Panc1 (cell line): ENCODE data around the gene PHF21A. TPM values are rescaled to one million over a fixed set of nuclear protein-coding genes. Genes with fewer than 3 reads are reported as not detected.
A peak's percentile ranks its signal among the peaks of the same experiment; 100 is the strongest.

Source experiments
- ATAC-seq: fragments of 200-7000 bp; cut with Tn5 transposase; 2 replicates; pipeline ENCODE4 v1.9.1; 2020; ENCODE audit warnings: mild to moderate bottlenecking, moderate library complexity
- BruUV-seq: library from RNA; stranded (reverse); fragments of 400-500 nt; replicated peaks from 2 replicates; lab custom pipeline; 2021; lab: Mats Ljungman, UMichigan
- CTCF ChIA-PET: fragments of 300-600 bp; sonication (Branson Sonifier 250); formaldehyde crosslinking; loops from one replicate; lab custom pipeline; 2022; ENCODE audit warnings: antibody characterized with exemption; lab: Charles Lee
- POLR2A ChIA-PET: fragments of 300-600 bp; sonication (Branson Sonifier 250); formaldehyde crosslinking; loops from one replicate; lab custom pipeline; 2022; ENCODE audit warnings: antibody characterized with exemption; lab: Charles Lee
- DNase-seq: peaks from one replicate; pipeline ENCODE4 v3.0.0-alpha.2; 2010; ENCODE audit warnings: low read depth, low spot score
- H3K27ac ChIP-seq: 2 replicates; pipeline ENCODE4 v1.5.1; 2011; ENCODE audit warnings: mild to moderate bottlenecking, low read length, inconsistent platforms
- H3K27me3 ChIP-seq: fragments of 200-500 bp; sonication (Bioruptor generic); 2 replicates; pipeline ENCODE4 v1.6.0; 2014; ENCODE audit warnings: low read length, inconsistent platforms; ENCODE audit not compliant: control insufficient read depth, insufficient read depth
- H3K36me3 ChIP-seq: fragments of 200-500 bp; sonication (Bioruptor generic); 2 replicates; pipeline ENCODE4 v1.5.1; 2014; ENCODE audit warnings: inconsistent platforms, mild to moderate bottlenecking, low read length, moderate library complexity; ENCODE audit not compliant: control insufficient read depth, insufficient read depth
- H3K4me1 ChIP-seq: 2 replicates; pipeline ENCODE4 v1.5.1; 2011; ENCODE audit warnings: inconsistent platforms, mild to moderate bottlenecking, low read length, moderate library complexity; ENCODE audit not compliant: control insufficient read depth, insufficient read depth
- H3K4me3 ChIP-seq, 2 experiments: 2 replicates each; pipeline ENCODE4 v1.5.1; 2011 to 2012; ENCODE audit warnings: low read depth in 2 of 2, low read length in 2 of 2, mild to moderate bottlenecking in 2 of 2, inconsistent platforms in 1 of 2, moderate library complexity in 1 of 2
- H3K9me3 ChIP-seq: fragments of 200-500 bp; sonication (Bioruptor generic); 2 replicates; pipeline ENCODE4 v1.5.1; 2014; ENCODE audit warnings: low read depth, mild to moderate bottlenecking, inconsistent platforms, low read length, moderate library complexity; ENCODE audit not compliant: control insufficient read depth, insufficient read depth
- REST ChIP-seq, 2 experiments: IDR thresholded peaks; 2 replicates each; pipeline ENCODE4 v1.6.1; 2011 to 2012; ENCODE audit warnings: low read depth in 2 of 2, control low read depth in 1 of 2, low read length in 1 of 2, mild to moderate bottlenecking in 1 of 2, moderate library complexity in 1 of 2; ENCODE audit not compliant: insufficient read depth in 1 of 2
- SIN3A ChIP-seq: IDR thresholded peaks from 2 replicates; pipeline ENCODE4 v1.6.1; 2012; ENCODE audit warnings: low read depth, mild to moderate bottlenecking, low read length, moderate library complexity, borderline replicate concordance; ENCODE audit not compliant: insufficient read depth
- TCF7L2 ChIP-seq: IDR thresholded peaks from 2 replicates; pipeline ENCODE4 v1.6.1; 2011; ENCODE audit warnings: mild to moderate bottlenecking, low read depth, low read length, inconsistent platforms
- in situ Hi-C: cut with HindIII; loops from 2 replicates; pipeline ENCODE4 v1.10.0; 2016; ENCODE audit warnings: low sequenced_read_pairs, low pct_unique_long_range_greater_than_20kb
- intact Hi-C: fragments of 100-400 bp; cut with micrococcal nuclease; formaldehyde crosslinking; loops from one replicate; pipeline ENCODE4 v1.10.0; 2022; ENCODE audit not compliant: unreplicated experiment
- total RNA-seq: library from RNA; stranded (reverse); gene quantifications from one replicate; pipeline ENCODE4 v1.2.1, GENCODE V29; 2021; ENCODE audit not compliant: unreplicated experiment

PHF21A gene
- total RNA-seq, 1 experiment from 2014 or later: 45.7 TPM

DNA sequence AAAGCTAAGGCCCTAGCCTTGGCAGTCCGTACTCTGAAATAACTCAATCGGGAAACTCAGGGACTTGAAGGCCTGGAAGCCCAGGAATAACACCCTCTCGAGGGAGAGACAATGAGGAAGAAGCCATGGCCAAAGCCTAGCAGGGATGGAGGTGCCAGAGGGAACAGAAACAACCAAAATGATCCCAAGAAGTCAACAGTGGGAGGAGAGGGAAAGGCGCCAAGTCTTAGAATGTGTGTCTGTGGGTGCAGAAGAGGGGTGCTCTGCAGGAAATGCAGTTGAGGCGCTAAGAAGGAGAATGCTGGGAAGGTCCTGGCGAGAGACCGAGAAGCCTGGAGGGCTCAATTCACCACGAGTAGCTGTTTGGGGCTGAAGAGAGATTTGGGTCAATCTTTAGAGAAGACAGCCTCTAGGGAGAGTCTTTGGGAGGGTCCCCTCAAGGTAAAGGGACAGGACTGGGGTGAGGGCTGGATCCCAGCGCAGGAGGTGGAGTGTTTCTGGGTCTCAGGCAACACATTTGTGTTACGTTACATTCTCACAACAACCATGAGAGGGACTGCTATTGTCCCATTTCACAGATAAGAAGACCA, 236.6 kb downstream of the PHF21A start:
- CTCF ChIA-PET: no interaction called here
- BruUV-seq: no TSS peak
- ATAC-seq (no peak), DNase-seq (no peak)
- Histone ChIP-seq H3K4me1 (no peaks in the 10 kb centered on the region), H3K9me3 (no peaks in the 10 kb centered on the region), H3K27me3 (no peaks in the 10 kb centered on the region), H3K27ac (no peak overlapping the region), H3K4me3 (no peak overlapping the region), H3K36me3 (no peaks in the 10 kb centered on the region)
- intact Hi-C loops: no loop called here
- in situ Hi-C loops: no loop called here
- POLR2A ChIA-PET: no interaction called here
- TF ChIP-seq REST (IDR thresholded peaks at IDR 0.05; ENCODE audit: insufficient read depth in 1 of 2, low read depth in 2 of 2, low read length in 1 of 2) (0 out of 4 replicates have a peak, but pooled peaks of 1 of the 2 experiments have one; percentile 0), TCF7L2 (no peak), SIN3A (no peak)

Other genes with a start within 250 kb of the PHF21A start
- 12.7 TPM for gene MAPK8IP1, start 235.8 kb downstream of the PHF21A start, total RNA-seq
- gene FREY1, start 214.2 kb downstream of the PHF21A start, total RNA-seq: 1.4 TPM
- 37.5 TPM for gene PEX16, start 203.6 kb downstream of the PHF21A start, total RNA-seq
- gene LARGE2, start 198.8 kb downstream of the PHF21A start, total RNA-seq: 1.4 TPM
- gene CREB3L1, start 156.2 kb upstream of the PHF21A start, total RNA-seq: 35.6 TPM
- 104 TPM for gene DGKZ, start 226.0 kb upstream of the PHF21A start, total RNA-seq